AML-193 (cell line): ENCODE results near the gene CCDC12.
"Not testable (repeated sequence)": the region's sequence is repeated elsewhere in the genome, so short reads cannot be mapped to it uniquely, and the experiment has no call there.

ENCODE experiments used
- DNase-seq, 2 experiments: peaks; one replicate each; lab custom pipeline; 2025; lab: John Stamatoyannopoulos, UW

CCDC12 gene

GRCh38 chr3:46978985-46979944 lies 2.7 kb upstream of the CCDC12 start, which contains the start of gene NBEAL2:
TSS of gene NBEAL2 (plus strand) at chr3:46979666. CDS start at chr3:46979862, 196 bp downstream.
- DNase-seq = peak; percentile 99

GRCh38 chr3:46978381-46978780 lies 1.8 kb upstream of the CCDC12 start:
- no peak for DNase-seq

- no peak for DNase-seq
Observed at GRCh38 chr3:46977811-46978195, 1.3 kb upstream of the CCDC12 start.

- DNase-seq = peak; percentile 33 to 77
Observed at GRCh38 chr3:46974421-46975171, 1.9 kb downstream of the CCDC12 start.

- DNase-seq = no peak
Observed at GRCh38 chr3:46972396-46972795, 4.1 kb downstream of the CCDC12 start.

- DNase-seq = peak; percentile 59 to 66
Observed at GRCh38 chr3:46971742-46972141, 4.8 kb downstream of the CCDC12 start.

- DNase-seq = no peak
Observed at GRCh38 chr3:46971151-46971550, 5.4 kb downstream of the CCDC12 start.

- DNase-seq = no peak
Observed at GRCh38 chr3:46970391-46971091, 6.0 kb downstream of the CCDC12 start.

GRCh38 chr3:46968783-46969428 lies 7.6 kb downstream of the CCDC12 start:
- no peak for DNase-seq

- DNase-seq = peak; percentile 16 to 20
Observed at GRCh38 chr3:46966811-46967210, 9.7 kb downstream of the CCDC12 start.

- peak; percentile 96 to 98 for DNase-seq
Observed at GRCh38 chr3:46965151-46965550, 11.4 kb downstream of the CCDC12 start.

GRCh38 chr3:46964038-46964590 lies 12.4 kb downstream of the CCDC12 start:
- not testable (repeated sequence) for DNase-seq

GRCh38 chr3:46962990-46963389 lies 13.6 kb downstream of the CCDC12 start:
- no peak for DNase-seq

GRCh38 chr3:46962427-46962826 lies 14.1 kb downstream of the CCDC12 start:
- no peak for DNase-seq

- DNase-seq = no peak
Observed at GRCh38 chr3:46960835-46961234, 15.7 kb downstream of the CCDC12 start.

- no peak for DNase-seq
Observed at GRCh38 chr3:46960081-46960701, 16.4 kb downstream of the CCDC12 start.

GRCh38 chr3:46959161-46959511 lies 17.4 kb downstream of the CCDC12 start:
- no peak for DNase-seq

- no peak for DNase-seq
Observed at GRCh38 chr3:46958467-46959160, 17.9 kb downstream of the CCDC12 start.

- no peak for DNase-seq
Observed at GRCh38 chr3:46957092-46957820, 19.3 kb downstream of the CCDC12 start.

GRCh38 chr3:46955801-46956259 lies 20.7 kb downstream of the CCDC12 start:
- no peak for DNase-seq
